ENCODE measurements around the gene MPRIP.

Gene MPRIP

DNA sequence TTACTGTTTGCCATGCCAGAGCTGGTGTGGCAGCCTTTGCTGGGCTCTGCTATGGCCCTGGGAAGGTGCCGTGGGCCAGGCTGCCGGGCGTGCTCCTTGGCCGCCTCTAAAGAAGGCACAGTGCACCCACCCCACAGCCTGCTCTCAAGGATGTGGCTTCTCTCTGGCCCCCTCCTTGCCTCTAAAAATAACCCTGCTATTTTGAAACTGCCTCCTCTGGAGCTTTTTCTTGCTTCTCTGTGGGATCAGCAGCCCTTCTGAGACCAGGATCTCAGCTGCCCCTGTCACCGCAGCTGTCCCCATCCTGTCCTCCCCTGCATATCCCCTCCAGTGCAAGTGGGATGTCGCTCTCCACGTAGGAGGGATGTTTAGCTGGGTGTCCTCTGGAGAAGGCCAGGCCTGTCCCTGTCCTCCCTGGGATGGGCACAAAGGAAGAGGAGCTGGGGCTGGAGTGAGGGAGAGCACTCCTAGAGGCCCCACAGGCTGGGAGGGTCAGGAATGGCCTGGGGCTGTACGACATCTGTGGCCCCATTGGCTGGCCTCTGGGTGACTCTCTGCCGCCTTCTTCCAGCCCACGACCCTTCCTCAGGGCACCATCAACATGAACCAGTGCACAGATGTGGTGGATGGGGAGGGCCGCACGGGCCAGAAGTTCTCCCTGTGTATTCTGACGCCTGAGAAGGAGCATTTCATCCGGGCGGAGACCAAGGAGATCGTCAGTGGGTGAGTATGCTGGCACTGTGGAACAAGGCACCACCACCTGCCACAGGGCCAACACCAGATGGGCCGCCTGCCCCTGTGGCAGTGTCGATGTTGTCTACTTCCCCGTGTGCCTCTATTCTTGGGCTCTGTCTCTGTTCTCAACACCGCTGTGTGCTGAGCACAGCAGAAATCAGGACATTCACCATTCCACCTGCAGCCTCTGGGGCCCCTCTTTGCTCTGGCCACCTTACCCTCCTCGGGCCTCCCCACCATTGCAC lies 84.2 kb downstream of the MPRIP start:
- Histone ChIP-seq H3K4me2 (ENCODE audit: low read length) (no peak overlapping the region), H2AFZ (no peak overlapping the region), H3K4me3 (ENCODE audit: low read depth, low read length) (no peak overlapping the region), H3K9me3 (ENCODE audit: control insufficient read depth, low read length) (no peaks in the 10 kb centered on the region), H3K36me3 (ENCODE audit: control insufficient read depth, insufficient read depth, low read length) (no peaks in the 10 kb centered on the region), H3K79me2 (peaks cover 62% of the 10 kb centered on the region), H3K27ac (no peak overlapping the region), H3K27me3 (ENCODE audit: control insufficient read depth, insufficient read depth, low read length) (no peaks in the 10 kb centered on the region), H3K9ac (no peak overlapping the region), H3K4me1 (no peaks in the 10 kb centered on the region)
- TF ChIP-seq, protein P1, sequence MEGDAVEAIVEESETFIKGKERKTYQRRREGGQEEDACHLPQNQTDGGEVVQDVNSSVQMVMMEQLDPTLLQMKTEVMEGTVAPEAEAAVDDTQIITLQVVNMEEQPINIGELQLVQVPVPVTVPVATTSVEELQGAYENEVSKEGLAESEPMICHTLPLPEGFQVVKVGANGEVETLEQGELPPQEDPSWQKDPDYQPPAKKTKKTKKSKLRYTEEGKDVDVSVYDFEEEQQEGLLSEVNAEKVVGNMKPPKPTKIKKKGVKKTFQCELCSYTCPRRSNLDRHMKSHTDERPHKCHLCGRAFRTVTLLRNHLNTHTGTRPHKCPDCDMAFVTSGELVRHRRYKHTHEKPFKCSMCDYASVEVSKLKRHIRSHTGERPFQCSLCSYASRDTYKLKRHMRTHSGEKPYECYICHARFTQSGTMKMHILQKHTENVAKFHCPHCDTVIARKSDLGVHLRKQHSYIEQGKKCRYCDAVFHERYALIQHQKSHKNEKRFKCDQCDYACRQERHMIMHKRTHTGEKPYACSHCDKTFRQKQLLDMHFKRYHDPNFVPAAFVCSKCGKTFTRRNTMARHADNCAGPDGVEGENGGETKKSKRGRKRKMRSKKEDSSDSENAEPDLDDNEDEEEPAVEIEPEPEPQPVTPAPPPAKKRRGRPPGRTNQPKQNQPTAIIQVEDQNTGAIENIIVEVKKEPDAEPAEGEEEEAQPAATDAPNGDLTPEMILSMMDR (IDR thresholded peaks at IDR 0.05): no peak

DNA sequence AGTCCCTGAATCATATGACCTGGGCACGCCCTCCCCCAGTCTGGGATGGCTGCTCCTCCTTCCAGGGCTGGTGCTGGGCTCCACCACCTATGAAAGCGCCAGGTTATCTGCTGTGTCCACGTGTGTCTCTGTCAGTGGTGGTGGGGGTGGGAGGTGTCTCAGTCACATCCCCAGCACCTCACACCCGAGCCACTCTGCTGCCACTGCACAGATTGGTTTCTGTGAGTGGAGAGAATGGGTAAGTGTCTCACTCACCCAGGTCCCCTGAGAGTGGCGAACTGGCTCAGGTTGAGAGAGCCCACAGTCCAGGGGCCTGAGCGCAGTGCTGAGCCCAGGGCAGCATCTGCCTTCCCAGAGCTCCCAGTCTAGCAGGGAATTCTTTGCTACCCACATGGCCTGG lies 84.9 kb downstream of the MPRIP start:
- no peak overlapping the region for H3K27ac ChIP-seq
- TF ChIP-seq, protein P1 (IDR thresholded peaks at IDR 0.05): no peak
- no peak overlapping the region for H3K4me3 ChIP-seq (ENCODE audit: low read depth, low read length)
- H3K36me3 ChIP-seq (ENCODE audit: control insufficient read depth, insufficient read depth, low read length): no peaks in the 10 kb centered on the region
- no peak overlapping the region for H3K9ac ChIP-seq
- peaks cover 66% of the 10 kb centered on the region for H3K79me2 ChIP-seq
- H3K4me2 ChIP-seq (ENCODE audit: low read length): no peak overlapping the region
- no peak overlapping the region for H2AFZ ChIP-seq
- H3K9me3 ChIP-seq (ENCODE audit: control insufficient read depth, low read length): no peaks in the 10 kb centered on the region
- H3K27me3 ChIP-seq (ENCODE audit: control insufficient read depth, insufficient read depth, low read length): no peaks in the 10 kb centered on the region
- no peaks in the 10 kb centered on the region for H3K4me1 ChIP-seq

DNA sequence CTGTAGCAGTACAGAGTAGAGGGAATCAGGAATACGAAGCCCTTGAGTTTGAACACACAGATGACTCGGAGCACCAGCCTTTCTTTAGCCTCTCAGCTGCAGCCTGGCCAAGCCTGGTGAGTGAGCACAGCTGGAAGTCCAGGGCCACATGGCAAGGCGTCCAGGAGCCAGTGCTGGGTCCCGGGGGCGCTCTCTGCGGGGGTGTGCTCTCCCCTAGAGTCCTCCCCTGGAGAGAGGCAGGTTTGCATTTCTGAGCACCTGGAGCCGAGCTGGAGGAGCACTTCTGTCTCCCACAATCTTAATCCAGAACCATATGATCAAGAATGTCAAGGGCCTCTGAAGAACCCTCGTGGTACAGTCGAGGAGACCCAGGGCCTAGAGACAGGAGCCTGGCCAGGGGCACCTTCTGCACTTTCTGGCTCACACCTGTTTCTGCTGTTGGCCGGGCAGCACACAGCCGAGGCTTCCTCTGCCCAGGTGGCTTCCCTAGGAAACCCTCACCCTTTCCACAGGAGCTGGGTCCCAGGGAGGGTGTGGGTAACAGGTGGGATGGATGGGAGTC lies 85.6 kb downstream of the MPRIP start:
- Histone ChIP-seq H3K27ac (no peak overlapping the region), H3K4me1 (no peaks in the 10 kb centered on the region), H3K36me3 (ENCODE audit: control insufficient read depth, insufficient read depth, low read length) (no peaks in the 10 kb centered on the region)

DNA sequence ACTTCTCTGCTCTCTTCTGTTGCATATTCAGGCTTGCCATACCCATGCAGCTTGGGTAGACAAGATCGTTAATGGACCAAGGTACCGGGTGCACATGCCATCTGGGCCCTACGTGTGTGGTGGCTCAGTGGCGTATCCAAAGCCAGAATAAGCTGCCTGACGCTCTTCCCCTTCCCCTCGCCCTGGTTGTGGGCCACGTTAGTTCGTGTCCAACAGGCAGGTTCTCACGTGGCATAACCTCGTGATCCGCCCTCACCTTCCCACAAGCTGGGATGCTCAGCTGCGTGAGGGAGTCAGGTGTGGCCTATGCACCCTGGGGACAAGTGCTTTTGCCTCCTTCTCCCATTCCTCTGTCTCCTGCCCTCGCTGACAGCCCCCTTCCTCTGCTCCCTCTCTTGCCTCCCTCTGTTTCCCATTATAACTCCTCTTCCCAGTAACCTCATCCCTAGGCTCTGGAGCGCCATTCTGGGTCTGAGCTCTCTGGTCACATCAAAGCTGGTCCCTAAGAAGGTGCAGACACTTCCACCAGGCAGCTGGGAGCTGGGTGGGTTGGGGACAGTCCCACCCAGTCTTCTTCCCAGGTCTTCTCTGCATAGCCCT lies 86.3 kb downstream of the MPRIP start:
- no peak overlapping the region for H3K4me3 ChIP-seq (ENCODE audit: low read depth, low read length)
- H3K9me3 ChIP-seq (ENCODE audit: control insufficient read depth, low read length): no peaks in the 10 kb centered on the region
- H3K79me2 ChIP-seq: peaks cover 66% of the 10 kb centered on the region
- no peak overlapping the region for H3K9ac ChIP-seq
- TF ChIP-seq, protein P1 (IDR thresholded peaks at IDR 0.05): no peak
- no peaks in the 10 kb centered on the region for H3K36me3 ChIP-seq (ENCODE audit: control insufficient read depth, insufficient read depth, low read length)
- no peaks in the 10 kb centered on the region for H3K4me1 ChIP-seq
- no peak overlapping the region for H3K4me2 ChIP-seq (ENCODE audit: low read length)
- no peak overlapping the region for H3K27ac ChIP-seq
- H2AFZ ChIP-seq: no peak overlapping the region
- no peaks in the 10 kb centered on the region for H3K27me3 ChIP-seq (ENCODE audit: control insufficient read depth, insufficient read depth, low read length)

More for the DNA sequence above, 85.6 kb downstream of the MPRIP start:
- H2AFZ ChIP-seq: no peak overlapping the region
- peaks cover 65% of the 10 kb centered on the region for H3K79me2 ChIP-seq
- no peak overlapping the region for H3K4me3 ChIP-seq (ENCODE audit: low read depth, low read length)
- no peaks in the 10 kb centered on the region for H3K27me3 ChIP-seq (ENCODE audit: control insufficient read depth, insufficient read depth, low read length)
- no peak overlapping the region for H3K9ac ChIP-seq
- TF ChIP-seq, protein P1 (IDR thresholded peaks at IDR 0.05): no peak
- no peaks in the 10 kb centered on the region for H3K9me3 ChIP-seq (ENCODE audit: control insufficient read depth, low read length)
- no peak overlapping the region for H3K4me2 ChIP-seq (ENCODE audit: low read length)
